H54 (cell line): ENCODE results near the gene JARID2.

Experiments used
- DNase-seq: peaks from one replicate; pipeline ENCODE4 v3.0.0; 2011; ENCODE audit warnings: low spot score, mixed read lengths; ENCODE audit not compliant: insufficient read length
- FAIRE-seq: peaks from 3 replicates; lab custom pipeline; 2011; peaks lifted over from hg19 to GRCh38; lab: Jason Lieb, UNC
- POLR2A ChIP-seq: IDR thresholded peaks from 2 replicates; pipeline ENCODE4 v1.6.1; 2011; ENCODE audit warnings: low read depth, mild to moderate bottlenecking, low read length

JARID2 gene

GRCh38 chr6:15443119-15443830 is 197.4 kb downstream of the JARID2 start:
- FAIRE-seq (peak; percentile 78), DNase-seq (peak; percentile 50)
- no peak for TF ChIP-seq POLR2A

GRCh38 chr6:15444081-15444731 is 198.3 kb downstream of the JARID2 start:
- FAIRE-seq, result no peak
- TF ChIP-seq POLR2A, result no peak
- DNase-seq, result no peak

GRCh38 chr6:15444881-15445280 is 199.0 kb downstream of the JARID2 start:
- FAIRE-seq (no peak), DNase-seq (no peak)
- TF ChIP-seq POLR2A, result no peak

- TF ChIP-seq POLR2A, result no peak
- DNase-seq (no peak), FAIRE-seq (no peak)
Observed at GRCh38 chr6:15447546-15448267, 201.8 kb downstream of the JARID2 start.

DNA sequence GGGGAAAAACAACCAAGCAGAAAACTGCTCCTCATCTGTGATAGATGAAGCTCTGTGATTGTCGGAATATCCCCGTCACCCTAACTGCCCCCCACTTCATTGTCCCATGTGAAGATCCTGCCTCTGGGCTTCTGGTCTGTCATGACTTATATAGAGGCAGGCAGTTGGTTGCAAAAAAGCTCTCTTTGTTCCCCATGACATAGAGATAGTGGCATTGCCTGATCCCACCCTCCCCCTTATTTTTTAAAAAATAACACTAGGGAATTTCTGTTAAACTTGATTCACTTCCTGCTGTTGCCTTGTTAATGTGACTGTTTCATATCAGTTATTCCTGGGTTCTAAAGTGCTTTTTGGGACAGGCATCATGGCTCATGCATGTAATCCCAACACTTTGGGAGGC is 203.1 kb downstream of the JARID2 start:
- no peak for FAIRE-seq
- TF ChIP-seq POLR2A, result no peak
- no peak for DNase-seq

DNA sequence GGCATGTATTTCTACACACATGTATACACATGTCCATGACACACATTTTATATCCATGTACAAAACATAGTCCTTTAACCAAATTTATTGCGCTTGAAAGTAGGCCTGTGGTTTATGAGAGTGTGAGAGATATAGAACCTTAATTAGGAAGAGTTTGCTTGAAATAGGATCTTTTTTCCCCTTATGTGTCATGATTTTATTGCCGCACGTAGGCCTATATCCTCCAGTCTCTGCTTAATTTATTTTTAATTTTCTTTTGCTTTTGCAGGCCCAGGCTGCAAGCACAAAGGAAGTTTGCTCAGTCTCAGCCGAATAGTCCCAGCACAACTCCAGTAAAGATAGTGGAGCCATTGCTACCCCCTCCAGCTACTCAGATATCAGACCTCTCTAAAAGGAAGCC is 205.9 kb downstream of the JARID2 start:
- no peak for TF ChIP-seq POLR2A
- DNase-seq (no peak), FAIRE-seq (no peak)

GRCh38 chr6:15452182-15452941 is 206.5 kb downstream of the JARID2 start:
- TF ChIP-seq POLR2A, result no peak
- DNase-seq, result no peak
- FAIRE-seq, result no peak

DNA sequence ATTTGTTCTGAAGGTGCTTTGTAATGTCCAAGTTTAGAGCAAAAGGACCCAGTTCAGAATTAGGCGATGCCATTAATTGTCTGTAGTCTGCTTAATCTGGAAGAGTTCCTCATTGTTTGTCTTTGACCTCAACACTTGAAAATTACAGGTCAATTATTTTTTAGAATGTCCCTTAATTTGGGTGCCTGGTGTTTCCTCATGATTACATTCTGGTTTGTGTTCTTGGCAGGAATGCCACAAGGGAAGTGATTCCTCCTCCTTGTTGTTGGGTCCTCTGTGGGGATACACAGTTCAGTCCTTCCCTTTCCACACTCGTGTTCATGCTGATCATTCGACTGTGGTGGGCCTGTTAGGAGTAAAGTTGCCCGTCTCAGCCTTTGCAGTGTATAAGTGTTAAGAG is 207.3 kb downstream of the JARID2 start:
- no peak for TF ChIP-seq POLR2A
- no peak for DNase-seq
- no peak for FAIRE-seq

GRCh38 chr6:15453622-15454021 is 207.8 kb downstream of the JARID2 start:
- DNase-seq (no peak), FAIRE-seq (no peak)
- TF ChIP-seq POLR2A, result no peak

DNA sequence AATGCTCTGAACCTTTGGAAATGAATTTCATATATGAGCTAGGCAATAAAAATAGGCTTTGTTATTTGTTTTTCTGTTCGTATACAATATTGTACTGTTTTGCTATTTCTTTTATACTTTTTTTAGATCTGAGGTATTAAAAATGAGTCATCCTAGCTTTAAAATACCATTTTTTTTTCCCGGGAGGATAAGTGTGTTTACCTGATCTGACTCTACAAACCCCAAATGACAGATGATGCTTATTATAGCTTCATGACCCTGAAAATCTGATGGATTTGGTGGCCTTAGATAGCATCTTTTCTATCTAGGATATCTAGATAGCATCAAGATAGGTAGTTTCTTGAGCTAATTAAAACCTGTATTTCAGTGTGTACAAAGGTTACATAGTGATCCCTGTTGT is 210.6 kb downstream of the JARID2 start:
- DNase-seq, result no peak
- no peak for TF ChIP-seq POLR2A
- FAIRE-seq, result no peak

- FAIRE-seq, result no peak
- no peak for DNase-seq
- no peak for TF ChIP-seq POLR2A
Observed at GRCh38 chr6:15457121-15457650, 211.3 kb downstream of the JARID2 start.

DNA sequence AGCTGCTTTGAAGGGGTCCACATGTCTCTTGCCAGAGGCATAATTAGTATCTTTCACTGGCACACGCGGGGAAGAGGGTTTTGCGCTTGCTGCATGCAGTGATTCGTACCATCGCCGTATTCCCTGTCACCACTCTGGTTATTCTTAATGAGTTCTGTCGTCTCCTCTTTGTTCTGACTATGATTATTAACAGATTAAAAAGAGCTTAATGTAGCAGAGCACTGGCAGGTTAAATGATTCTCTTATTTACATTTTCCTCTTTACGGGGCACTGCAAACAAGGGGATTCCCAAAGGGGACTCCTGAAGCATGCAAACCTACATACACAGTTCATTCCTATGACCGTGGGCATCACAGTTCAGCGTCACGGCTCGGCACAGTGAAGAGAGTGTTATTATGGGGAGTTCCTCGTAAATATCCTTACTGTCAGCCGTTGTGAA is 212.2 kb downstream of the JARID2 start:
- FAIRE-seq (no peak), DNase-seq (no peak)
- no peak for TF ChIP-seq POLR2A

- no peak for TF ChIP-seq POLR2A
- FAIRE-seq (no peak), DNase-seq (no peak)
Observed at GRCh38 chr6:15460110-15460727, 214.3 kb downstream of the JARID2 start.
